GM23338 (cell line): ENCODE results near the gene RNF6. TPM values are rescaled to one million over a fixed set of nuclear protein-coding genes. Genes with fewer than 3 reads are reported as not detected.

Experiments
- ATAC-seq: fragments of 200-7000 bp; cut with Tn5 transposase; 3 replicates; pipeline ENCODE4 v1.9.1; 2020
- DNase-seq: peaks from one replicate; pipeline ENCODE4 v3.0.0-alpha.2; 2015; ENCODE audit warnings: low spot score
- H2AFZ ChIP-seq: fragments of 200-600 bp; sonication (generic); 2 replicates; pipeline ENCODE4 v1.8.0; 2016; ENCODE audit warnings: antibody characterized with exemption, mild to moderate bottlenecking, moderate library complexity
- H3F3A ChIP-seq: fragments of 200-600 bp; sonication (generic); replicated peaks from 2 replicates; pipeline ENCODE4 v1.8.0; 2017; ENCODE audit warnings: antibody characterized with exemption, mixed run types, low read depth
- H3K27ac ChIP-seq: fragments of 200-600 bp; sonication (generic); 2 replicates; pipeline ENCODE4 v1.6.1; 2016; ENCODE audit warnings: low read depth
- H3K27me3 ChIP-seq: fragments of 200-600 bp; sonication (generic); 2 replicates; pipeline ENCODE4 v1.8.0; 2016; ENCODE audit warnings: mild to moderate bottlenecking, mixed run types, moderate library complexity; ENCODE audit not compliant: insufficient read depth
- H3K36me3 ChIP-seq: fragments of 200-600 bp; sonication (generic); 2 replicates; pipeline ENCODE4 v1.8.0; 2016; ENCODE audit warnings: mild to moderate bottlenecking; ENCODE audit not compliant: insufficient read depth
- H3K4me1 ChIP-seq: fragments of 200-600 bp; sonication (generic); 2 replicates; pipeline ENCODE4 v1.8.0; 2016; ENCODE audit warnings: mild to moderate bottlenecking, moderate library complexity; ENCODE audit not compliant: insufficient read depth
- H3K4me2 ChIP-seq: fragments of 200-600 bp; sonication (generic); 2 replicates; pipeline ENCODE4 v1.7.1; 2017; ENCODE audit warnings: mixed run types
- H3K4me3 ChIP-seq: fragments of 200-600 bp; sonication (generic); 2 replicates; pipeline ENCODE4 v1.6.1; 2016; ENCODE audit warnings: mixed run types
- H3K79me2 ChIP-seq: fragments of 200-600 bp; sonication (generic); replicated peaks from 2 replicates; pipeline ENCODE4 v1.8.0; 2017; ENCODE audit warnings: mild to moderate bottlenecking; ENCODE audit not compliant: insufficient read depth
- H3K9me2 ChIP-seq: fragments of 200-600 bp; sonication (generic); 2 replicates; pipeline ENCODE4 v1.8.0; 2017; ENCODE audit not compliant: insufficient read depth
- H4K20me1 ChIP-seq: fragments of 200-600 bp; sonication (generic); replicated peaks from 2 replicates; pipeline ENCODE4 v1.8.0; 2017; ENCODE audit warnings: mild to moderate bottlenecking; ENCODE audit not compliant: insufficient read depth
- H3K27ac Mint-ChIP-seq: 2 replicates; pipeline ENCODE4 v1.8.0; 2020; ENCODE audit warnings: inconsistent platforms, mild to moderate bottlenecking, moderate library complexity, mixed read lengths
- H3K27me3 Mint-ChIP-seq: 3 replicates; pipeline ENCODE4 v1.8.0; 2022; ENCODE audit warnings: low read depth, mild to moderate bottlenecking, moderate library complexity, mixed read lengths, inconsistent platforms; ENCODE audit not compliant: insufficient read depth, poor library complexity
- H3K36me3 Mint-ChIP-seq: 3 replicates; pipeline ENCODE4 v1.8.0; 2021; ENCODE audit warnings: low read depth, mild to moderate bottlenecking, inconsistent platforms, moderate library complexity, mixed read lengths
- H3K4me1 Mint-ChIP-seq: 3 replicates; pipeline ENCODE4 v1.8.0; 2020; ENCODE audit warnings: mild to moderate bottlenecking, inconsistent platforms, mixed read lengths
- H3K4me3 Mint-ChIP-seq: 3 replicates; pipeline ENCODE4 v1.8.0; 2021; ENCODE audit warnings: moderate library complexity, mild to moderate bottlenecking, inconsistent platforms, mixed read lengths
- H3K9me3 Mint-ChIP-seq: 3 replicates; pipeline ENCODE4 v1.8.0; 2020; ENCODE audit warnings: moderate library complexity, mild to moderate bottlenecking, inconsistent platforms, mixed read lengths
- CREB1 ChIP-seq: fragments of 250-450 bp; sonication (Bioruptor Pico); IDR thresholded peaks from 2 replicates; pipeline ENCODE4 v1.5.0; 2020; ENCODE audit warnings: low read depth, mild to moderate bottlenecking, moderate library complexity
- ETS1 ChIP-seq: IDR thresholded peaks from 2 replicates; pipeline ENCODE4 v1.6.1; 2016; ENCODE audit warnings: antibody characterized with exemption
- EZH2phosphoT487 ChIP-seq: fragments of 200-600 bp; sonication (generic); IDR thresholded peaks from one replicate; pipeline ENCODE4 v1.8.1; 2018; ENCODE audit warnings: antibody characterized with exemption; ENCODE audit not compliant: unreplicated experiment
- JUNB ChIP-seq: IDR thresholded peaks from one replicate; pipeline ENCODE4 v1.6.1; 2016; ENCODE audit warnings: antibody characterized with exemption; ENCODE audit not compliant: unreplicated experiment
- ZNF114 ChIP-seq: fragments of 250-450 bp; sonication (Bioruptor Pico); IDR thresholded peaks from 2 replicates; pipeline ENCODE4 v1.5.0; 2020; ENCODE audit warnings: mild to moderate bottlenecking, moderate library complexity
- ZNF462 ChIP-seq: fragments of 250-450 bp; sonication (Bioruptor Pico); IDR thresholded peaks from 2 replicates; pipeline ENCODE4 v1.5.0; 2020; ENCODE audit warnings: mild to moderate bottlenecking, moderate library complexity
- polyA plus RNA-seq: library from polyadenylated mRNA; unstranded; fragments of >200 nt; fragmentation: Nextera tagmentation; extraction: Ambion mirVana; gene quantifications from 2 replicates; pipeline ENCODE4 v1.2.1, GENCODE V29; 2016
- total RNA-seq: library from RNA; depleted of rRNA; stranded (reverse); fragments of >200 nt; shearing (Covaris generic); gene quantifications from 2 replicates; pipeline ENCODE4 v1.2.3, GENCODE V29; 2014

Gene RNF6
- total and polyA plus RNA-seq, 2 experiments from 2014 or later: 11.8 to 18.8 TPM

- Mint-ChIP-seq H3K4me1 (no peaks in the 10 kb centered on the region), H3K4me3 (no peak overlapping the region)
- no peak for DNase-seq
Measured at GRCh38 chr13:26216042-26216441, 6.1 kb downstream of the RNF6 start.

More at GRCh38 chr13:26216042-26216441, 6.1 kb downstream of the RNF6 start:
- Histone ChIP-seq H4K20me1 (no peaks in the 10 kb centered on the region), H3K4me2 (no peak overlapping the region), H3K27ac (no peak overlapping the region), H3K36me3 (peaks cover 19% of the 10 kb centered on the region), H3K4me3 (no peak overlapping the region), H3K4me1 (0 out of 2 replicates have a peak, but pooled peaks cover 6% of the 10 kb centered on the region), H2AFZ (no peak overlapping the region), H3K9me2 (no peaks in the 10 kb centered on the region), H3K79me2 (peaks cover 11% of the 10 kb centered on the region), H3K27me3 (no peaks in the 10 kb centered on the region), H3F3A (no peaks in the 10 kb centered on the region)
- ATAC-seq: no peak
- H3K27ac Mint-ChIP-seq: no peak overlapping the region
- H3K27me3 Mint-ChIP-seq: no peaks in the 10 kb centered on the region
- H3K9me3 Mint-ChIP-seq: no peaks in the 10 kb centered on the region
- peaks cover 45% of the 10 kb centered on the region for H3K36me3 Mint-ChIP-seq
- TF ChIP-seq ZNF114 (CRISPR knock-in tag) (no peak), ZNF462 (CRISPR knock-in tag) (no peak), ETS1 (no peak), JUNB (no peak), EZH2phosphoT487 (no peak), CREB1 (CRISPR knock-in tag) (no peak)
